Erythroblast (primary cell): ENCODE data around the gene RAB6B.

ENCODE experiments used
- GATA1 ChIP-seq: IDR thresholded peaks from 2 replicates; pipeline ENCODE4 v1.6.1; 2011; ENCODE audit warnings: low read depth, mild to moderate bottlenecking, control low read depth, low read length, moderate library complexity
- POLR2A ChIP-seq: IDR thresholded peaks from 2 replicates; pipeline ENCODE4 v1.6.1; 2011; ENCODE audit warnings: mild to moderate bottlenecking, low read length

DNA sequence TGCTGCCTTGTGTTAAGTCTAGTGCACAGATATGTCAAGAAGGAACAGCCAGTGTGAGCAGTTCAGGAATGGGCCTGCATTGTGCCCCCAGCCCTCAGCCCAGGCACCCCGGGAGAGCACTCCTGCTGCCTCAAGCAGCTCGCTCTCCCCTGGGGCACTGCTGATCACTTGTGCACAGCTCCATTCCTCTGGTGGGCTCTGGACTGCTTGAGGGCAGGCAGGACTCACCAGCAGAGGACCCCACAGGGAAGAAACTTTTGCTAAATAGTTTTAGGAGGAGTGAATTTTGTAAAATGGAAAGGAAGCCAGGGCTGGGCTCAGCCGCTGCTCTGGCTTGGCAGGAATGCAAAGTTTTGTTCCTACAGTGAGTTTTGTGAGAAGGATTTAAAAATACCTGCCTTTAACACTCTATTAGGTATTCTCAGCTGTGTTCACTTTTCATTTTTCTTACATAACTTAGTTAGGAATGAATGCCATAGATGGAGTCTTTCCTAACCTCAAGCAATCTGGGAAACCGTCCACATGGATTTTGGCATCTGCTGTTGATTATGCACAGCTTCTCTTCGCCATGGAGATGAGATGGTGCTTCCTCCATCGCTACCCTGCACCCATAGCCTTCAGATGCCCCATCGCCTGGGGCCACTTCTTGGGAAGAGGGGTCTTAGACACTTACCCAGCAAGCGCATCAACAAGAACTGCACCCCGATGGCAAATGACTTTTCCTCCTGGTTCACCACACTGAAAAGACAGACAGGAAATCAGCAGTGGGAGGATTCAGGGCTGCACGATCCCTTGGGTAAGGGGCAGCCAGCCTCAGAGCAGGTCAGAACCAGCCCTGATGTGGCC is 42.3 kb upstream of the RAB6B start:
- no peak for TF ChIP-seq POLR2A
- no peak for TF ChIP-seq GATA1
